GM18498 (cell line): Measurements from ENCODE around the gene C1orf35.
A peak's percentile ranks its signal among the peaks of the same experiment; 100 is the strongest.

Experiments used
- ATAC-seq: cut with Tn5 transposase; IDR thresholded peaks from one replicate; pipeline ENCODE4 v1.9.1; 2021; ENCODE audit warnings: mild to moderate bottlenecking, moderate library complexity; ENCODE audit not compliant: unreplicated experiment

The C1orf35 gene

GRCh38 chr1:228110556-228110955, 7.4 kb upstream of the C1orf35 start:
- ATAC-seq: no peak

DNA sequence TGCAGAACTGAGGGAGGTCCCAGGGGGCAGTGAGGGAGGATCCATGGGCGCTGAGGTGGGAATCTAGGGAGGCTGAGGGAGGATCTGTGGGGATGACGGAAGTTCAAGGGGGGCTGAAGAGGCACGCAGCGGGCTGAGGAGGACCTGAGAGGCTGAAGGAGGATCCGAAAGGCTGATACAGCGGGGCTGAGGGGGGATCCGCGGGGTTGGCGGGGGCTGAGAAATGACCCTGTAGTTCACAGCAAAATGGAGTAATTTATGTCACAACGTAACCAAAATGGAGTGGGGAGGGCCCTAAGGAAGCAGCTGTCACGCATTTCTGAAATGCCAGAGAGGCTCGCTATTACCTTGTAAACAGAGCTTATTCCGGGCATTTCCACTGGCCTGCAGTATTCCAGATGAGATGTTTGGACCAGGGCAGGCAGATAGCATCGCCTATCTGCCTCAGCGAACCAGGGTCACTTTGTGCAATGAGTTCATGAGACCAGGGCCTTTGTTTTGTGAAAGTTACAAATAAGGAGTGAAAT, 6.9 kb upstream of the C1orf35 start:
- no peak for ATAC-seq

DNA sequence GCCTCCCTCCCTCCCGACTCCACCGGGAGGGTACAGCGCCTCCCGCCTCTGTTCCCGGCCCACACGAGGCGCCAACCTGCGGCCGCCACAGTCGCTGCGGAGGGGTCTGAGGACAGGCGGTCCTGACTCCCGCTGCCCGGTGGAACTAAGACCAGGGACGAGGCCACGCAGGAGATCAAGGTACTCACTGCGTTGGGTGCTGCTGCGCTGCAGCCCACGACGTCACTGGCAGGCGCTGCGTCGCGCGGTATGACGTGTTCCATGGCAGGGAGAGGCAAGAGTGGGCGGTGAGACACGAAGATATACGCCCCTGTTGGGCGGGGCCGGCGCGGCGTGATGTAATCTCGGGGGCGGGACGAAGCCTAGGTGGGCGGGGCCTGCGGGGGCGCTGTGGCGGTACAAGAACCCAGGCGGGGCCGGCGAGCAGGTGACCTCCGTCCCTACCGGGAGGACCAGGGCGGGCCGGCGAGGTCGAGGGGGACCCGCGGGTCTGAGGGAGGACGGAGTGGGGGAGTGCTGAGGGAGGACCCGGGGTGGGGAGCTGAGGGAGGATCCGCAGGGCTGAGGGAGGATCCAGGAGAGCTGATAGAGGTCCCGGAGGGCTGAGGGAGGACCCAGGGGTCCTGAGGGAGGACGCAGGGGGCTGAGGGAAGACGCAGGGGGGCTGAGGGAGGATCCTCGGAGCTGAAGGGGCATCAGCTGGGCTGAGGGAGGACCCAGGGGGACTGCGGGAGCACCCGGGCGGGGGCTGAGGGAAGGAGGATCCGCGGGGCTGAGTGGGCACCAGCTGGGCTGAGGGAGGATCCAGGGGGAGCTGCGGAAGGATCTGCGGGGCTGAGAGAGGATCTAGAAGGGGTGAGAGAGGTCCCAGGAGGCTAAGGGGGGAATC, 6.2 kb upstream of the C1orf35 start, which contains the start of gene MRPL55:
Gene MRPL55, minus strand, starts transcription at position 227 of the 889 bp plus-strand sequence. CDS start 1,039 bp downstream, outside the sequence.
- peak; percentile 92 for ATAC-seq

DNA sequence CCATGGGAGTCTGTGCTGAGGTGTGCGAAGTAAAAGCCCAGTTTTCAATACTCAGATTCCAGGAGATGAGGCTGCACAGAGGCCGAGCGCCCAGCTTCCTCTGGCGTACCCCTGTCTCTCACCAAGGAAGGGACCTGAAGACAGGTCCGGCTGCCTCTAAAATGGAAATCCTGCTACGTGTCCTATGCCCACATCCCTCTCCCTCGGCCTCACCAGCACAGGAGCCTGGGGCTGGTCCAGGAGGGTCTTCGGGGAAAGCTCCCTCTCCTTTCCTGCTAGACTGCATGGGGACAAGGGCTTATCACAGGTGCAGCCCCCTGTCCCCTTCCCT, 5.6 kb upstream of the C1orf35 start:
- ATAC-seq: peak; percentile 1

DNA sequence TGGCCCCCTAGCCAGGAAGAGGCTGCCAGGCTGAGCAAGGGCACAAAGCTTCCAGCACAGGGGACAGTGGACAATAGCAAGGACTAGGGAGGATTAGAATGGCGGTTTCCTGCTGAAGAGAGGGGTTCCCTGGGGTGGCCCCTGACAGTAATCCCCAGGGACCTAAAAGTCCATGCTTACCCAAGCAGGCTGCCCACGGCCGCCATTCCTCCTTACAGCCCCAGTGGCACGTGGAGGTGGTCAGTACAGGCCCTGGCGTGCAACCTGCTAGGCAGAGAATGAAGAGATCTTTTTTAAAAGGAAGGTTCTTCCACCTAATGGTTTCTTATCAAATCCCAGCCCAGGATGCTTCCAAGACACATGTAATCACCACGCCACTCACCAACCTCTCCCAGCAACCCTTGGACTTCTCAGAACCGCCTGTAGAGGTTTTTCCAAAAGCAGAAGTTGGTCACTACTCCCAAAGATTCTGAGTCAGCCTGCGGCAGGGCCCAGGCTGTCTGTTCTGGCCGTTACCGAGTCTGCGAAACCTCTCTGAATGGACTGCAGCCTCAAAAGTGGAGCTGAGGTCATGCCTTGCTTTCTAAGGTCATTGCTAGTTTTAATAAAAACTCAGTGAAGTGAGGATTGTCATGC, 5.0 kb upstream of the C1orf35 start:
- ATAC-seq: no peak

GRCh38 chr1:228107636-228108035, 4.5 kb upstream of the C1orf35 start:
- no peak for ATAC-seq

GRCh38 chr1:228106800-228107054, 3.6 kb upstream of the C1orf35 start:
- no peak for ATAC-seq

DNA sequence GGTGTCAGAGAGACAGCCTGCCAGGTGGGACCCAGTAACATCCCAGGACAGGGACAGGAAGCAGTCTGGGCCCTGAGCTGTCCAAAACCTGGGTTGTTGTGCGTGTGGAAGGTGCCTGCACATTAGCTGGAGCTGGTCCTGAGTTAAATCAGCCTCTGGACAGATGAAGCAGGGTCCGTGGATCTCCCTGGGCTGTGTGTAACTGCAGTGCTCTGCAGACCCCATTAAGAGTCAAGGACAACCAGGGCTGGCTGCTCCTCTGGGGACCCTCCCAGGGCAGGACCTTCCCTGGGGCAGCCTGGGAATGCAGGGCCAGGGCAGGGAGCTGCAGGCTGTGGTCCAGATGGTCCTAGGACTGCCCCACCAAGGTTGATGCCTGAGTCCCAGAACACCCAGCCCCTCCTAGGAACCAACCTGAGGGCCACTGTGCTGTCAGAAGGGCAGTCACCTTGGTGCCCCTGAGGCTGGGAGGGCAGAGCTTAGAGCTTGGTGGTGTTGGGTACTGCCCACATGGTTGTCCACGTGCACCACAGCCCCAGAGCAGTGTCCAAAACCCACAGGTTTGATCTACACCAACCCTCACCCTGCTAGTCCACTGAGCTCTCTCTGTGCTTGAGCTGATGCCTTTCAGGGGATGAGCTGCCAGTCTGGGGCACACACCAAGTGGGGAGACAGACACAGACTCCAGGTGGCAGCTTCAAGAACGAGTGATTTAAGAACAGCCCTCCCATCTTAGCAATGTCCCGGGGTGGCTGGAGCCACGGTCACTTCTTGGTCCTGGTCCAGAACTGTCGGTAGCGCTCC, 3.1 kb upstream of the C1orf35 start:
- no peak for ATAC-seq

GRCh38 chr1:228105270-228105995, 2.3 kb upstream of the C1orf35 start:
- no peak for ATAC-seq

- no peak for ATAC-seq
Measured at GRCh38 chr1:228104526-228105269, 1.6 kb upstream of the C1orf35 start.

DNA sequence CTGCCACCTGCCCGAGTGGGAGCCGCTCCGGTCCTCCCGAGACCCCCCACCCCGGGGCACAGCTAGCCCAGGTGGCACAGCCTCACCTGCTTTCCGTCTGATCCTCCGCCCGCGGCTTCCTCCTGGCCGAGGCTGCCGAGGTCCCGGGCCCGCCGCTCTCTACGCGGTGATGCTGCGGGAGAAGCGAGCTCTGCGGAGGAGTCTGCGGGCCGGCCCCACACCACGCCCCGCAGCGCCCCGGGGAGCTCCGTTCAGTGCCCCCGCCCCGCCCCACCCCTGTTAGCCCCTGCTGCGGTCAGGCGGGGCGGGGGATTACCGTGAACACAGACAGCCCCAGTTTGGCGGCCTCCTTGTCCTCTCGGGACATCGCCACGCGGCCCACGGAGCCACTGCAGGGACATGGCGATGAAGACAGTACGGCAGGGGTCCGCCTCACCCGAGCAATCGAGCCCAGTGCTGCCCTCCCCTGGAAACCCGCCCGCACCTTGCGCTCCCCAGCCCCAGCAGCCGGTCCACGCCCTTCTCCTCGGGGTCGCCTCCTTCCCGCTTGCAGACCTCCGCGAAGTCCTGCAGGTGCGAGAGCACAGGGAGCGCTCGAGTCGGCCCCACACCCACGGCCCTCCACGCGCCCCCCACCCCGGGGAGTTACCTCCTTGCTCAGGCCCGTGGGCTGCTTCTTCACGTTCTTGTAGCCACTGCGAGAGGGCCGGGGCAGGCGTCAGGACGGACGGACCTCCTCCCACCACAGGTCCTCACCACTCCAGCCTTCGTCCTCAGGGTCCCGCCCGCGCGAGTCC, 933 bp downstream of the C1orf35 start:
- peak; percentile 23 for ATAC-seq

DNA sequence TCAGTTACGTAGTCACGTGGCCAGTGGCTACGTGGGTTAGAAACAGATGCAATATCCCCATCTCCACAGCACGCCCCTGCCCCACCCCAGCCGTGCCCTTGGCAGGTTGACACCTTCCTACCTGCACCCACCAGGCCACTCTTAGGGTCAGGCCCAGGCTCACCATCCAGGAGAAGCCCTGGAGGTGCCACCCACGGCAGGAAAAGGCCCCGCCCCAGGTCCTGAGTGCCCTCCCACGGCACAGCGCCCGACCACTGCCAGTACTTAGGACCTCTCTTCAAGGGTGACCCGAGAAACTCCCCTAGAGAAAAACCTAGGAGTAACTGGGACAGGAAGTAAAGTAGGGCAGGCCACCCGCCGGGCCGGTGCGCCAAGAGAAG, 1.5 kb downstream of the C1orf35 start:
- no peak for ATAC-seq

- no peak for ATAC-seq
Measured at GRCh38 chr1:228100822-228101613, 2.1 kb downstream of the C1orf35 start.

- ATAC-seq: no peak
Measured at GRCh38 chr1:228099331-228099732, 3.8 kb downstream of the C1orf35 start.

DNA sequence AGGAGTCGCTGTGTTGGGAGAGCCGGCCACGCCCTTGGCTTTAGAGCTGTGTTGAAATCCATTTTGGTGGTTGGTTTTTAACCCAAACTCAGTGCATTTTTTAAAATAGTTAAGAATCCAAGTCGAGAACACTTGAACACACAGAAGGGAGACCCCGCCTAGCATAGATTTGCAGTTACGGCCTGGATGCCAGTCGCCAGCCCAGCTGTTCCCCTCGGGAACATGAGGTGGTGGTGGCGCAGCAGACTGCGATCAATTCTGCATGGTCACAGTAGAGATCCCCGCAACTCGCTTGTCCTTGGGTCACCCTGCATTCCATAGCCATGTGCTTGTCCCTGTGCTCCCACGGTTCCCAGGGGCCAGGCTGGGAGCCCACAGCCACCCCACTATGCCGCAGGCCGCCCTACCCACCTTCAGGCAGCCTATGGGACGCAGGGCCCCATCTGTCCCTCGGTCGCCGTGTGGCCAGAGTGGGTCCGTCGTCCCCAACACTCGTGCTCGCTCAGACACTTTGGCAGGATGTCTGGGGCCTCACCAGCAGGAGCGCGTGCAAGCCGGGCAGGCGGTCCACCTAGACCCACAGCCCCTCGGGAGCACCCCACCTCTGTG, 4.7 kb downstream of the C1orf35 start:
- ATAC-seq: no peak

GRCh38 chr1:228097333-228098081, 5.6 kb downstream of the C1orf35 start:
- no peak for ATAC-seq
